ENCODE results near the gene ZNF784. TPM values are rescaled to one million over a fixed set of nuclear protein-coding genes. Genes with fewer than 3 reads are reported as not detected.

ZNF784 gene
- total and polyA plus RNA-seq, 2 experiments from 2014 or later, result 5.5 to 7.2 TPM

DNA sequence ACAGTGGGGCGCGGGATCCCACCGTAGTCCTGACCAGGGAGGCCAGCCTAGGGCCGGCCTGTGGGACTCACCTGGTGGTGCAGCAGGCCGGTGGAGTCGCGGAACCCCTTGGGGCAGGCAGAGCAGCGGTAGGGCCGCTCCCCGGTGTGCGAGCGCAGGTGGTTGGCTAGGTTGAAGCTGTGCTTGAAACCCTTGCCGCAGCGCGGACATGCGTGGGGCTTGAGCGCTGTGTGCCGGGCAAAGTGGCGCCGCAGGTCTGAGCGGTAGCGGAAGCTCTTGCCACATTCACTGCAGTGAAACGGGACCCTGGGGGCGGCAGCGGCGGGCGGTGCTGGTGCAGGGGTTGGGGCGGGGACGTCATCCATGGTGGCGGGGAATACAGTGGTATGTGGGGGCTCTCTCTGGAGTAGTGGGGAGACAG, 26.9 kb downstream of the ZNF784 start:
- no peak overlapping the region for H3K27ac ChIP-seq
- TF ChIP-seq EZH2 (IDR thresholded peaks at IDR 0.05; ENCODE audit: borderline replicate concordance), result no peak
- TF ChIP-seq, protein P1, sequence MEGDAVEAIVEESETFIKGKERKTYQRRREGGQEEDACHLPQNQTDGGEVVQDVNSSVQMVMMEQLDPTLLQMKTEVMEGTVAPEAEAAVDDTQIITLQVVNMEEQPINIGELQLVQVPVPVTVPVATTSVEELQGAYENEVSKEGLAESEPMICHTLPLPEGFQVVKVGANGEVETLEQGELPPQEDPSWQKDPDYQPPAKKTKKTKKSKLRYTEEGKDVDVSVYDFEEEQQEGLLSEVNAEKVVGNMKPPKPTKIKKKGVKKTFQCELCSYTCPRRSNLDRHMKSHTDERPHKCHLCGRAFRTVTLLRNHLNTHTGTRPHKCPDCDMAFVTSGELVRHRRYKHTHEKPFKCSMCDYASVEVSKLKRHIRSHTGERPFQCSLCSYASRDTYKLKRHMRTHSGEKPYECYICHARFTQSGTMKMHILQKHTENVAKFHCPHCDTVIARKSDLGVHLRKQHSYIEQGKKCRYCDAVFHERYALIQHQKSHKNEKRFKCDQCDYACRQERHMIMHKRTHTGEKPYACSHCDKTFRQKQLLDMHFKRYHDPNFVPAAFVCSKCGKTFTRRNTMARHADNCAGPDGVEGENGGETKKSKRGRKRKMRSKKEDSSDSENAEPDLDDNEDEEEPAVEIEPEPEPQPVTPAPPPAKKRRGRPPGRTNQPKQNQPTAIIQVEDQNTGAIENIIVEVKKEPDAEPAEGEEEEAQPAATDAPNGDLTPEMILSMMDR (IDR thresholded peaks at IDR 0.05; ENCODE audit: poor library complexity), result no peak
- TF ChIP-seq EZH2phosphoT487 (IDR thresholded peaks at IDR 0.05; ENCODE audit: low read depth, severe bottlenecking, unreplicated experiment), result no peak
- no peaks in the 10 kb centered on the region for H3K27me3 ChIP-seq
- H3K79me2 ChIP-seq, result peaks cover 5% of the 10 kb centered on the region
- H3K4me3 ChIP-seq, result no peak overlapping the region
- H3K4me2 ChIP-seq, result no peak overlapping the region
- H3K36me3 ChIP-seq (replicated peaks; ENCODE audit: insufficient read depth, low read depth), result no peaks in the 10 kb centered on the region
- no peak overlapping the region for H2AFZ ChIP-seq
- H3K9me3 ChIP-seq (ENCODE audit: low read depth), result no peaks in the 10 kb centered on the region
- H3K4me1 ChIP-seq (ENCODE audit: insufficient read depth), result peaks cover 6% of the 10 kb centered on the region
- WGBS (ENCODE audit: low lambda C conversion rate, missing lambda C conversion rate), result 98% methylated on average over 27 of the region's 30 CpGs
- no peak for DNase-seq (ENCODE audit: low spot score)
- H4K20me1 ChIP-seq (ENCODE audit: insufficient read depth, poor library complexity, severe bottlenecking), result no peaks in the 10 kb centered on the region
- no peaks in the 10 kb centered on the region for H3K9me2 ChIP-seq (replicated peaks; ENCODE audit: insufficient read depth)

DNA sequence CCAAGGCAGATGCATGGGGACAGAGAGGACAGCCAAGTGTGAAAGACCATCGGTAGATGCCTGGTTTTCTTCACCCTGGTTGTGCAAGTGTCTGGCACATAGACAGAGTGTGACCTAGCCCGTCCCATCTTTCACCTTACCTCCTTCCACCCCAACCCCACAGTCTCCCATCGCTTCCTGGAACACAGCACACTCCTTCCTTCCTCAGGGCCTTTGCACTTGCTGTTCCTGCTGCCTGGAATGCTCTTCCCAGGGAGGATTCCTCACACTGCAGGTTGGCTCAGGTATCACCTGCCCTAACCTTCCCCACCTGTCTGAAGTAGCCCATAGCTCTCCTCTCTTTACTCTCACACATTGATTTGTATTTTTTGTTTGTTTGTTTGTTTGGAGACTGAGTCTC, 28.1 kb downstream of the ZNF784 start:
- Histone ChIP-seq H3K9me3 (ENCODE audit: low read depth) (no peaks in the 10 kb centered on the region), H3K4me3 (no peak overlapping the region), H3K79me2 (peaks cover 5% of the 10 kb centered on the region), H3K9me2 (replicated peaks; ENCODE audit: insufficient read depth) (no peaks in the 10 kb centered on the region), H3K4me1 (ENCODE audit: insufficient read depth) (peaks cover 6% of the 10 kb centered on the region), H3K4me2 (no peak overlapping the region), H2AFZ (no peak overlapping the region), H4K20me1 (ENCODE audit: insufficient read depth, poor library complexity, severe bottlenecking) (no peaks in the 10 kb centered on the region), H3K27ac (no peak overlapping the region), H3K27me3 (no peaks in the 10 kb centered on the region), H3K36me3 (replicated peaks; ENCODE audit: insufficient read depth, low read depth) (no peaks in the 10 kb centered on the region)
- no peak for DNase-seq (ENCODE audit: low spot score)
- 98% methylated on average over 3 of the region's 3 CpGs for WGBS (ENCODE audit: low lambda C conversion rate, missing lambda C conversion rate)
- TF ChIP-seq EZH2 (IDR thresholded peaks at IDR 0.05; ENCODE audit: borderline replicate concordance) (no peak), EZH2phosphoT487 (IDR thresholded peaks at IDR 0.05; ENCODE audit: low read depth, severe bottlenecking, unreplicated experiment) (no peak)
- TF ChIP-seq, protein P1 (IDR thresholded peaks at IDR 0.05; ENCODE audit: poor library complexity), result no peak

DNA sequence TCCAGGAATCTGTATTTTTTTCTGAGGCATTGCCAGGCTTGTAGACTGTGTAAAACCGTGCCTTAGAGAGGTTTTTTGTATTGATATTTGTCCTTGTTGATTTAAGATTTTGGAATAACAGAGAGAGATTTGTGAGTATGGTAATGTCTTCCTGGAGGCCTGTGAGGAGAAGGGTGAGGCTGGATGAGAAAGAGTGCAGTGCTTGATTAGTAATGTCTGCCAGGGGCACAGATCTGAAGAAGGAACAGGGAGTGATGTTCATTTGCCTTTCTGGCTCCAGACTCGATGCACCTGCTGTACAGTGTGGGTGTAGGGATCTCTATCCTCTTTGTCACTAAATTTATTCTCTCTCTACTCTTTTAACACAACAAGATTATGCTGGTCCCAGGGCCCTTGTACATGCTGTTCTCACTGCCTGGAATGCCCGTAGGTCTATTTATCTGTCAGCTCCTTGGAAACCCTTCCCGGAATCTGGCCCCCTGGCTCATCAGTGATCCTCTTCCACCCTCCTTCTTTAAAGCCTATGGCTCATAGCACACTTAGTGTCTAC, 29.3 kb downstream of the ZNF784 start:
- Histone ChIP-seq H3K79me2 (no peaks in the 10 kb centered on the region), H3K36me3 (replicated peaks; ENCODE audit: insufficient read depth, low read depth) (no peaks in the 10 kb centered on the region)
- DNase-seq (ENCODE audit: low spot score), result no peak

More for the DNA sequence above, 29.3 kb downstream of the ZNF784 start:
- no peaks in the 10 kb centered on the region for H4K20me1 ChIP-seq (ENCODE audit: insufficient read depth, poor library complexity, severe bottlenecking)
- H3K9me3 ChIP-seq (ENCODE audit: low read depth), result no peaks in the 10 kb centered on the region
- TF ChIP-seq EZH2 (IDR thresholded peaks at IDR 0.05; ENCODE audit: borderline replicate concordance) (no peak), EZH2phosphoT487 (IDR thresholded peaks at IDR 0.05; ENCODE audit: low read depth, severe bottlenecking, unreplicated experiment) (no peak)
- TF ChIP-seq, protein P1 (IDR thresholded peaks at IDR 0.05; ENCODE audit: poor library complexity), result no peak
- H3K4me1 ChIP-seq (ENCODE audit: insufficient read depth), result no peaks in the 10 kb centered on the region
- H3K27me3 ChIP-seq, result no peaks in the 10 kb centered on the region
- H3K4me2 ChIP-seq, result no peak overlapping the region
- WGBS (ENCODE audit: low lambda C conversion rate, missing lambda C conversion rate), result 91% methylated on average over 4 of the region's 4 CpGs
- H3K9me2 ChIP-seq (replicated peaks; ENCODE audit: insufficient read depth), result no peaks in the 10 kb centered on the region
- no peak overlapping the region for H3K4me3 ChIP-seq
- no peak overlapping the region for H2AFZ ChIP-seq
- no peak overlapping the region for H3K27ac ChIP-seq
